Esophagus muscularis mucosa (tissue), 4 donors: ENCODE results near the gene CLDN4. TPM values are rescaled to one million over a fixed set of nuclear protein-coding genes. Genes with fewer than 3 reads are reported as not detected.

Experiments
- DNase-seq: peaks from one replicate; pipeline ENCODE4 v3.0.0-alpha.2; 2017; ENCODE audit errors: extremely low spot score
- H3K27ac ChIP-seq, 4 donors: fragments of 200-600 bp; sonication (generic); replicated peaks in 1 of 4; 1 replicate in 3 of 4; 2 replicates in 1 of 4; pipeline ENCODE4 v1.5.1; 2016 to 2019; ENCODE audit warnings: mild to moderate bottlenecking in 1 of 4
- H3K27me3 ChIP-seq, 4 donors: fragments of 200-600 bp; sonication (generic); one replicate each; pipeline versions ENCODE4 v1.5.1 to v1.6.0; 2016 to 2019
- H3K36me3 ChIP-seq, 4 donors: fragments of 200-600 bp; sonication (generic); one replicate each; pipeline ENCODE4 v1.5.1; 2016 to 2019
- H3K4me1 ChIP-seq, 4 donors: fragments of 200-600 bp; sonication (generic); one replicate each; pipeline ENCODE4 v1.5.1; 2016 to 2019
- H3K4me3 ChIP-seq, 4 donors: fragments of 200-600 bp; sonication (generic); 1 replicate in 2 of 4; 2 replicates in 2 of 4; pipeline ENCODE4 v1.5.1; 2016 to 2019; ENCODE audit warnings: mild to moderate bottlenecking in 4 of 4, moderate library complexity in 1 of 4
- H3K9me3 ChIP-seq, 4 donors: fragments of 200-600 bp; sonication (generic); 1 replicate in 3 of 4; 2 replicates in 1 of 4; pipeline ENCODE4 v1.5.1; 2016 to 2019
- EP300 ChIP-seq: sonication (generic); formaldehyde crosslinking; IDR thresholded peaks from one replicate; pipeline ENCODE4 v1.6.1; 2017; ENCODE audit warnings: antibody characterized with exemption
- POLR2A ChIP-seq: fragments of 450-650 bp; IDR thresholded peaks from one replicate; pipeline ENCODE4 v1.6.1; 2017; ENCODE audit warnings: antibody characterized with exemption, moderate library complexity, mild to moderate bottlenecking, low read depth
- POLR2AphosphoS5 ChIP-seq, 2 donors: sonication (generic); formaldehyde crosslinking; IDR thresholded peaks; one replicate each; pipeline ENCODE4 v1.6.1; 2017; ENCODE audit warnings: antibody characterized with exemption in 2 of 2
- WGBS: methylation state at CpG from one replicate; pipeline ENCODE4 v1.1.5; 2018; 5-methylcytosine and 5-hydroxymethylcytosine counted together
- intact Hi-C: fragments of 100-400 bp; cut with DNase I; formaldehyde crosslinking; loops from one replicate; pipeline ENCODE4 v1.15.1; 2023
- total RNA-seq, 4 donors: library from RNA; depleted of rRNA; stranded (reverse); fragments of >200 nt; gene quantifications; one replicate each; pipeline versions ENCODE4 v1.1.0 to v1.2.1, GENCODE V29; 2016
- TF ChIP-seq, protein P1 (sequence below), 3 experiments: fragments of 200-600 bp in 2 of 3; fragments of 450-650 bp in 1 of 3; sonication (generic) in 2 of 3; IDR thresholded peaks; one replicate each; pipeline ENCODE4 v1.5.1; 2017 to 2019; ENCODE audit warnings: antibody characterized with exemption in 3 of 3, mild to moderate bottlenecking in 2 of 3, moderate library complexity in 1 of 3

CLDN4 gene
- total RNA-seq, 4 donors from 2014 or later, result 0.42 to 3.1 (median 1.7) TPM

DNA sequence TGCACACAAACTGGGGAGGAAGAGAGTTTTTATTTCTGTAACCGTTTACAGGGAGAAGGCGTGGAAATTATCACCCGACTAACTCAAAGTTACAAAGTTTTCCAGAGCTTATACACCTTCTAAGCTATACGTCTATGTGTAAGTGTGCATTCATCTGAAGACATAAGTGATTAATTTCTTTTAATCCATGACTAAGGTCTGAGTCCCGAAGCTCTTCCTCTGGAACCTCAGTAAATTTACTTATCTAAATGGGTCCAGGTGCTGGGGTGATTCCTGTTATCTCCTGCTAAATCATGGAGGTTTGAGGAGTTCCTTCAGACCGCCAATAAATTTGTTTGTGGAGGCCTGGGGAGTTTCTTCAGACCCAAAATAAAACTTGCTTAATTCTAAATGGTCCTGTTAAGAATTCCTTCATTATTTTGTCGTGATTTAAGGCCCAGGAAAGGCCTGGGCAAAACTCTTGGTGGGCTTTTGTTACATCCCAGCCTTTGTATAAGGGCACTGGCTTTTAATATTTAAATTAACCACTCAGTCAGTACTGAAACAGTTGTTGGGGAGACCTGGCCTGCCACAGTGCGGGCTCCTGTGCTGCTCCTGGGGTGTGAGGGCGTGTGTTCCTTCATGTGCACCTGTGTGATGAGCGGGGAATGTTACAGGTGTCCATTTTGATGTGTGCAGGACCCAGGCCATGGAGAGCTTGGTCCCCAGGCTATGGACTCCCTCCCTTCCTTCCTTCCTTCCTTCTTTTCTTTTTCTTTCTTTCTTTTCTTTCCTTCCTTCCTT, 17.3 kb downstream of the CLDN4 start:
- Histone ChIP-seq H3K9me3 (no peaks in the 10 kb centered on the region), H3K27ac (no peak overlapping the region), H3K4me3 (no peak overlapping the region), H3K4me1 (peaks cover 10 to 28% (median 25%) of the 10 kb centered on the region in 4 donors), H3K36me3 (no peaks in the 10 kb centered on the region), H3K27me3 (no peaks in the 10 kb centered on the region)
- TF ChIP-seq POLR2A (no peak), POLR2AphosphoS5 (IDR thresholded peaks at IDR 0.05) (no peak), EP300 (no peak)
- TF ChIP-seq, protein P1, sequence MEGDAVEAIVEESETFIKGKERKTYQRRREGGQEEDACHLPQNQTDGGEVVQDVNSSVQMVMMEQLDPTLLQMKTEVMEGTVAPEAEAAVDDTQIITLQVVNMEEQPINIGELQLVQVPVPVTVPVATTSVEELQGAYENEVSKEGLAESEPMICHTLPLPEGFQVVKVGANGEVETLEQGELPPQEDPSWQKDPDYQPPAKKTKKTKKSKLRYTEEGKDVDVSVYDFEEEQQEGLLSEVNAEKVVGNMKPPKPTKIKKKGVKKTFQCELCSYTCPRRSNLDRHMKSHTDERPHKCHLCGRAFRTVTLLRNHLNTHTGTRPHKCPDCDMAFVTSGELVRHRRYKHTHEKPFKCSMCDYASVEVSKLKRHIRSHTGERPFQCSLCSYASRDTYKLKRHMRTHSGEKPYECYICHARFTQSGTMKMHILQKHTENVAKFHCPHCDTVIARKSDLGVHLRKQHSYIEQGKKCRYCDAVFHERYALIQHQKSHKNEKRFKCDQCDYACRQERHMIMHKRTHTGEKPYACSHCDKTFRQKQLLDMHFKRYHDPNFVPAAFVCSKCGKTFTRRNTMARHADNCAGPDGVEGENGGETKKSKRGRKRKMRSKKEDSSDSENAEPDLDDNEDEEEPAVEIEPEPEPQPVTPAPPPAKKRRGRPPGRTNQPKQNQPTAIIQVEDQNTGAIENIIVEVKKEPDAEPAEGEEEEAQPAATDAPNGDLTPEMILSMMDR (IDR thresholded peaks at IDR 0.05), result no peak
- intact Hi-C loops, result no loop called here
- DNase-seq, result no peak
- WGBS, result 91% methylated on average over 10 of the region's 10 CpGs

DNA sequence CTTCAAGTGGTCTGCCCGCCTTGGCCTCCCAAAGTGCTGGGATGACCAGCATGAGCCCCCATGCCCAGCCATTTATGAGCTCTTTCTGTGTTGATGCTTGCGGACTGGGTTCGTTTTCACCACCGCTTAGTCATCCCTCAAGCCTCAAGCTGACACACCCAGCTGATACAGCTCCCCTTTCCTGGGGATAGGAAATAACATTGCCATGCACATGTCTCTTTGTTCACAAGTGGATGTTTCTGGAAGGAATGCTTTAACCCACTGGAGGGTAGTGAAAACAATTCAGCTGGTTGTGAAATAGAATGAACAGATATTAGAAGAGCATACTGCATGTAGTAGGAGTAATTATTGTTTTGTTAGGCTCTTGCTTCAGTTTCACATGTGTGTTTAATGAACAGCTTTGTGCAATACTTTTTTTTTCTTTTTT, 20.0 kb downstream of the CLDN4 start:
- 56% methylated on average over 4 of the region's 4 CpGs for WGBS
- DNase-seq, result no peak
- no peaks in the 10 kb centered on the region for H3K36me3 ChIP-seq
- H3K4me3 ChIP-seq, result no peak overlapping the region
- TF ChIP-seq POLR2AphosphoS5 (IDR thresholded peaks at IDR 0.05), result peak; percentile 45 to 50
- no peak for TF ChIP-seq POLR2A
- TF ChIP-seq EP300, result no peak
- TF ChIP-seq, protein P1 (IDR thresholded peaks at IDR 0.05), result no peak
- intact Hi-C loops, result no loop called here
- H3K9me3 ChIP-seq, result no peaks in the 10 kb centered on the region
- peaks cover 11 to 34% (median 28%) of the 10 kb centered on the region in 4 donors for H3K4me1 ChIP-seq
- H3K27me3 ChIP-seq, result peaks cover 0 to 5% (median 0%) of the 10 kb centered on the region in 4 donors
- H3K27ac ChIP-seq, result peak overlapping the region; percentile 59 to 70 (median 64)

DNA sequence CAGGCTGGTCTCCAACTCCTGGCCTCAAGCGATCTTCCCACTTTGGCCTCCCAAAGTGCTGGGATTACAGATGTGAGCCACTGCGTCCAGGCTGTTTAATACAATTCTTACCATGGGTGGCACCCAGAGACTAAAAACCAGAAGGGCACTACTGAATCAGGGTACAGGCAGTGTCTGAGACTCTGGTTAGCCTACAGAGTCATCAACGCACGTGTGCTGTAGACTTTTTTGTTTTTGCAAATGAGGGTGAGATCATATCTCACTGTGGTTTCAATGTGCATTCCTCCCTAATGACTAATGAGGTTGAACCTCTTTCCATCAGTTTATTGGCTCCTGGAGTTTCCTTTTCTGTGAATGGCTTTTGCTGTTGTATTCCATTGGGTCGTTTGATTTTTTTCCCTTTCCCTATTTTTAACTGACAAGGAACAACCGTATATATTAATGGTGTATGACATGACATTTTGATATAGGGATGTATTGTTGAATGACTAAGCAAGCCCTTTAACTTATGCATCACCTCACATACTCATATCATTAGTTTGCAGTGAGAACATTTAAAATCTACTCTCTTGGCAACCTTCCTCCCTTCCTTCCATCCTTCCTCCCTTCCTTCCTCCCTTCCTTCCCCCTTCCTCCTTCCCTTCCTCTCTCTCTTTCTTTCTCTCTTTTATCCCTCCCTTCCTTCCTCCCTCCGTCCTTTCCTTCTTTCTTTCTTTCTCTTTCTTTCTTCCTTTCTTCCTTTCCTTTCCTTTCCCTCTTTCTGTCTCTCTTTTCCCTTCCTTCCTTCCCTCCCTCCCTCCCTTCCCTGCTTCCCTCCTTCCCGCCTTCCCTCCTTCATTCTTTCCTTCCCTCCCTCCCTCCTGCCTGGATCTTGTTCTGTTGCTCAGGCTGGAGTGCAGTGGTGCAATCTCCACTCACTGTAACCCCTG, 20.9 kb downstream of the CLDN4 start:
- peak overlapping the region; percentile 59 to 70 (median 64) for H3K27ac ChIP-seq
- peaks cover 13 to 37% (median 31%) of the 10 kb centered on the region in 4 donors for H3K4me1 ChIP-seq
- DNase-seq, result no peak
- WGBS, result 41% methylated on average over 8 of the region's 8 CpGs
- no peak overlapping the region for H3K4me3 ChIP-seq
- H3K9me3 ChIP-seq, result no peaks in the 10 kb centered on the region
- intact Hi-C loops, result no loop called here
- TF ChIP-seq POLR2AphosphoS5 (IDR thresholded peaks at IDR 0.05) (no peak), EP300 (no peak), POLR2A (no peak)
- TF ChIP-seq, protein P1 (IDR thresholded peaks at IDR 0.05), result no peak
- H3K36me3 ChIP-seq, result no peaks in the 10 kb centered on the region
- H3K27me3 ChIP-seq, result peaks cover 0 to 8% (median 0%) of the 10 kb centered on the region in 4 donors

DNA sequence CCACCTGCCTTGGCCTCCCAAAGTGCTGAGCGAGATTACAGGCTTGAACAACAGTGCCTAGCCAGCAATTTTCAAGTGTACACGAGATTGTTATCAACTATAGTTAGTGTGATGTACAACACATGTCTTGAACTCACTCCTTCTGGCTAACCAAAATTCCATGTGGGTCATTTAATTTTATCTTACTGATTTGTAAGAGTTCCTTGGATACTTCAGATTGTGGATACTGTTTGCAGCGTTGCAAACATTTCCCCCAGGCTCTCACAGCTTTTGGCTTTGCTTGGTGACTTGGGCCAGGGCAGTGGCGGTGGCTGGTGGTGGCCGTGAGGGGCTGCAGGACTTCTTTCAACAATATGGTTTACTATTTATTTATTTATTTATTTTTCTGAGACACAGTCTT, 21.7 kb downstream of the CLDN4 start:
- Histone ChIP-seq H3K36me3 (no peaks in the 10 kb centered on the region), H3K4me3 (no peak overlapping the region), H3K9me3 (no peaks in the 10 kb centered on the region), H3K27me3 (peaks cover 0 to 8% (median 0%) of the 10 kb centered on the region in 4 donors), H3K27ac (peak overlapping the region in 1 of 4 donors; percentile 70), H3K4me1 (peaks cover 13 to 37% (median 31%) of the 10 kb centered on the region in 4 donors)
- intact Hi-C loops, result no loop called here
- 78% methylated on average over 5 of the region's 5 CpGs for WGBS
- TF ChIP-seq, protein P1 (IDR thresholded peaks at IDR 0.05), result no peak
- TF ChIP-seq POLR2A, result no peak
- TF ChIP-seq POLR2AphosphoS5 (IDR thresholded peaks at IDR 0.05), result no peak
- TF ChIP-seq EP300, result no peak
- no peak for DNase-seq
